Measurements from ENCODE around the gene RDX. TPM values are rescaled to one million over a fixed set of nuclear protein-coding genes. Genes with fewer than 3 reads are reported as not detected.

RDX gene
- total and polyA plus RNA-seq, 2 experiments from 2014 or later = 45.2 to 226 TPM

- H3K27ac ChIP-seq (ENCODE audit: low read depth) = no peak overlapping the region
- no peaks in the 10 kb centered on the region for H3K4me1 ChIP-seq (ENCODE audit: insufficient read depth)
- H3K4me3 ChIP-seq = no peak overlapping the region
- no peaks in the 10 kb centered on the region for H4K20me1 ChIP-seq (replicated peaks; ENCODE audit: insufficient read depth)
- H3K9me2 ChIP-seq (ENCODE audit: insufficient read depth) = 0 out of 2 replicates have a peak, but pooled peaks cover 3% of the 10 kb centered on the region
- H3K36me3 ChIP-seq (ENCODE audit: insufficient read depth) = no peaks in the 10 kb centered on the region
- no peak overlapping the region for H3K27ac Mint-ChIP-seq
- H3K4me3 Mint-ChIP-seq = no peak overlapping the region
- H3K27me3 Mint-ChIP-seq (ENCODE audit: insufficient read depth, low read depth, poor library complexity) = peaks cover 2% of the 10 kb centered on the region
- no peaks in the 10 kb centered on the region for H3K79me2 ChIP-seq (replicated peaks; ENCODE audit: insufficient read depth)
- TF ChIP-seq EZH2phosphoT487 (IDR thresholded peaks at IDR 0.05; ENCODE audit: unreplicated experiment) (no peak), ETS1 (IDR thresholded peaks at IDR 0.05) (no peak), ZNF462 (CRISPR knock-in tag; IDR thresholded peaks at IDR 0.05) (no peak), CTCF (conservative IDR thresholded peaks at IDR 0.05; ENCODE audit: low read depth in 2 of 2) (no peak), EZH2 (IDR thresholded peaks at IDR 0.05; ENCODE audit: low read depth, unreplicated experiment) (no peak), REST (IDR thresholded peaks at IDR 0.05; ENCODE audit: unreplicated experiment) (no peak), ZNF114 (CRISPR knock-in tag; IDR thresholded peaks at IDR 0.05) (no peak), POLR2AphosphoS5 (IDR thresholded peaks at IDR 0.05; ENCODE audit: low read depth) (no peak), JUNB (IDR thresholded peaks at IDR 0.05; ENCODE audit: unreplicated experiment) (no peak), CREB1 (CRISPR knock-in tag; IDR thresholded peaks at IDR 0.05; ENCODE audit: low read depth) (no peak), STAT1 (IDR thresholded peaks at IDR 0.05; ENCODE audit: unreplicated experiment) (no peak)
- H3K27me3 ChIP-seq (ENCODE audit: insufficient read depth) = no peaks in the 10 kb centered on the region
- no peak for DNase-seq (ENCODE audit: low spot score)
- H2AFZ ChIP-seq = no peak overlapping the region
- no peaks in the 10 kb centered on the region; the same call in 2 of the 3 replicates for H3K36me3 Mint-ChIP-seq (ENCODE audit: low read depth)
- H3F3A ChIP-seq (replicated peaks; ENCODE audit: low read depth) = no peaks in the 10 kb centered on the region
- peaks cover 9% of the 10 kb centered on the region; the same call in 2 of the 3 replicates for H3K9me3 Mint-ChIP-seq
- ATAC-seq = no peak
- H3K4me1 Mint-ChIP-seq = peaks cover 7% of the 10 kb centered on the region; the same call in 2 of the 3 replicates
- H3K4me2 ChIP-seq = no peak overlapping the region
These were observed 27.4 kb upstream of the RDX start for GRCh38 chr11:110323786-110324185.

Data from GM23338 (cell line).